Measurements from ENCODE around the gene TMOD1. TPM values are rescaled to one million over a fixed set of nuclear protein-coding genes. Genes with fewer than 3 reads are reported as not detected.
A peak's percentile ranks its signal among the peaks of the same experiment; 100 is the strongest.
"Not testable (repeated sequence)": the region's sequence is repeated elsewhere in the genome, so short reads cannot be mapped to it uniquely, and the experiment has no call there.

The TMOD1 gene
- total RNA-seq, 1 donor from 2014 or later = 1.9 TPM

GRCh38 chr9:97572892-97573365 lies 71.5 kb downstream of the TMOD1 start:
- ATAC-seq (ENCODE audit: low read depth) (no peak), DNase-seq (no peak)
- Mint-ChIP-seq H3K4me1 (peaks cover 18% of the 10 kb centered on the region), H3K27ac (no peak overlapping the region), H3K36me3 (ENCODE audit: low read depth) (no peaks in the 10 kb centered on the region), H3K4me3 (no peak overlapping the region), H3K27me3 (no peaks in the 10 kb centered on the region), H3K9me3 (peaks cover 2% of the 10 kb centered on the region)
- ChIA-PET POLR2A (no interaction called here), CTCF (interaction anchor here (0.7 kb wide), 1 partner anchor 26 kb away, joined by 3 read pairs; no protein-coding TSS in a partner anchor)
- intact Hi-C loops (cut with micrococcal nuclease) = no loop called here
- TF ChIP-seq CTCF (IDR thresholded peaks at IDR 0.05) = no peak

GRCh38 chr9:97573482-97574073 lies 72.1 kb downstream of the TMOD1 start:
- Mint-ChIP-seq H3K9me3 (peaks cover 2% of the 10 kb centered on the region), H3K4me1 (peaks cover 18% of the 10 kb centered on the region), H3K36me3 (ENCODE audit: low read depth) (no peaks in the 10 kb centered on the region), H3K4me3 (no peak overlapping the region), H3K27ac (no peak overlapping the region), H3K27me3 (no peaks in the 10 kb centered on the region)
- DNase-seq = no peak
- intact Hi-C loops (cut with micrococcal nuclease) = no loop called here
- POLR2A ChIA-PET = no interaction called here
- TF ChIP-seq CTCF (IDR thresholded peaks at IDR 0.05) = no peak
- CTCF ChIA-PET = no interaction called here
- ATAC-seq (ENCODE audit: low read depth) = no peak

- H3K36me3 Mint-ChIP-seq (ENCODE audit: low read depth); H3K9me3 Mint-ChIP-seq; CTCF ChIA-PET; intact Hi-C loops (cut with micrococcal nuclease); H3K27ac Mint-ChIP-seq; H3K27me3 Mint-ChIP-seq; DNase-seq; H3K4me3 Mint-ChIP-seq; ATAC-seq (ENCODE audit: low read depth): not testable (repeated sequence)
- peaks cover 18% of the 10 kb centered on the region for H3K4me1 Mint-ChIP-seq
- POLR2A ChIA-PET = interaction anchor here (1.5 kb wide), 1 partner anchor 59 kb away, joined by 8 read pairs; the partner anchor contains the start of genes NCBP1 and TSTD2
These were observed 72.7 kb downstream of the TMOD1 start for GRCh38 chr9:97574101-97574571.

- peaks cover 18% of the 10 kb centered on the region for H3K4me1 Mint-ChIP-seq
- CTCF ChIA-PET; H3K36me3 Mint-ChIP-seq (ENCODE audit: low read depth); intact Hi-C loops (cut with micrococcal nuclease); H3K9me3 Mint-ChIP-seq; DNase-seq; H3K27me3 Mint-ChIP-seq: not testable (repeated sequence)
- POLR2A ChIA-PET = interaction anchor here (1.5 kb wide), 1 partner anchor 58 kb away, joined by 8 read pairs; the partner anchor contains the start of genes NCBP1 and TSTD2
- peak overlapping the region; percentile 92 for H3K4me3 Mint-ChIP-seq
- peak overlapping the region; percentile 81 for H3K27ac Mint-ChIP-seq
- peak; percentile 71 for ATAC-seq (ENCODE audit: low read depth)
These were observed 73.6 kb downstream of the TMOD1 start for GRCh38 chr9:97574921-97575672.

- CTCF ChIA-PET = interaction anchor here (0.6 kb wide), 1 partner anchor 23 kb away, joined by 3 read pairs; no protein-coding TSS in a partner anchor
These were observed 74.3 kb downstream of the TMOD1 start for GRCh38 chr9:97575673-97576200.

More at GRCh38 chr9:97575673-97576200, 74.3 kb downstream of the TMOD1 start:
- Mint-ChIP-seq H3K27me3 (no peaks in the 10 kb centered on the region), H3K9me3 (peaks cover 2% of the 10 kb centered on the region), H3K36me3 (ENCODE audit: low read depth) (no peaks in the 10 kb centered on the region), H3K4me1 (peaks cover 18% of the 10 kb centered on the region), H3K4me3 (peak overlapping the region; percentile 92), H3K27ac (peak overlapping the region; percentile 1)
- intact Hi-C loops (cut with micrococcal nuclease) = no loop called here
- POLR2A ChIA-PET = interaction anchor here (1.5 kb wide), 1 partner anchor 57 kb away, joined by 8 read pairs; the partner anchor contains the start of genes NCBP1 and TSTD2
- ATAC-seq (ENCODE audit: low read depth) (no peak), DNase-seq (no peak)
- no peak for TF ChIP-seq CTCF (IDR thresholded peaks at IDR 0.05)
